ENCODE measurements around the gene KCNK10. TPM values are rescaled to one million over a fixed set of nuclear protein-coding genes. Genes with fewer than 3 reads are reported as not detected.

The KCNK10 gene, protein sequence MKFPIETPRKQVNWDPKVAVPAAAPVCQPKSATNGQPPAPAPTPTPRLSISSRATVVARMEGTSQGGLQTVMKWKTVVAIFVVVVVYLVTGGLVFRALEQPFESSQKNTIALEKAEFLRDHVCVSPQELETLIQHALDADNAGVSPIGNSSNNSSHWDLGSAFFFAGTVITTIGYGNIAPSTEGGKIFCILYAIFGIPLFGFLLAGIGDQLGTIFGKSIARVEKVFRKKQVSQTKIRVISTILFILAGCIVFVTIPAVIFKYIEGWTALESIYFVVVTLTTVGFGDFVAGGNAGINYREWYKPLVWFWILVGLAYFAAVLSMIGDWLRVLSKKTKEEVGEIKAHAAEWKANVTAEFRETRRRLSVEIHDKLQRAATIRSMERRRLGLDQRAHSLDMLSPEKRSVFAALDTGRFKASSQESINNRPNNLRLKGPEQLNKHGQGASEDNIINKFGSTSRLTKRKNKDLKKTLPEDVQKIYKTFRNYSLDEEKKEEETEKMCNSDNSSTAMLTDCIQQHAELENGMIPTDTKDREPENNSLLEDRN
- total RNA-seq = under 1 TPM in 2 of 6 donors, not detected in 4; 0.13 to 0.30 TPM

DNA sequence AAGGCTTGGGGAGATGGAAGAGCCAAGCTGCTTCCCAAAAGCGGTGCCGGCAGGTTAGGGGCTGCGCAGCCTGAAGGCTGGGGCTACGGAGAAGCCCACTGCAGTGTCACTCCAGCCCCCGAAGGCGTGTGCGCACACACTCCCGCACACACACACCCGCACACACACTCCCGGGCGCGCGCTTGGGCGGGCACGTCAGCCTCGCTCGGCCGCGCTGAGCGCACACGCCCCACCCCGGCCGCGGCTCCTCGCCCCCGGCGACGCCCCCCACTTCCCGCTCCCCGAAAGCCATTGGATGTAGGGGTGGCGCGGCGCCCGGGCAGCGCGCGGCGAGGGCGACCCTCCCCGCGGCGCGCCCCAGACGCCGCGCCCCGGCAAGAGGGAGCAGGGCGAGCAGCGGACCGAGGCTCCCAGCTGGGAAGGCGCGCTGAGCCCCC lies at the start of gene KCNK10:
Gene KCNK10 (minus strand): TSS at position 184 of the 437 bp plus-strand sequence. CDS start 471 bp downstream, outside the sequence.
- H3K9me3 ChIP-seq = no peaks in the 10 kb centered on the region
- peaks cover 0 to 29% (median 13%) of the 10 kb centered on the region in 4 donors for H3K4me1 ChIP-seq
- peaks cover 0 to 32% (median 15%) of the 10 kb centered on the region in 4 donors for H3K27me3 ChIP-seq
- WGBS, 2 donors = 0 to 1% methylated on average over 25 to 41 of the region's 52 CpGs
- TF ChIP-seq, protein P1, sequence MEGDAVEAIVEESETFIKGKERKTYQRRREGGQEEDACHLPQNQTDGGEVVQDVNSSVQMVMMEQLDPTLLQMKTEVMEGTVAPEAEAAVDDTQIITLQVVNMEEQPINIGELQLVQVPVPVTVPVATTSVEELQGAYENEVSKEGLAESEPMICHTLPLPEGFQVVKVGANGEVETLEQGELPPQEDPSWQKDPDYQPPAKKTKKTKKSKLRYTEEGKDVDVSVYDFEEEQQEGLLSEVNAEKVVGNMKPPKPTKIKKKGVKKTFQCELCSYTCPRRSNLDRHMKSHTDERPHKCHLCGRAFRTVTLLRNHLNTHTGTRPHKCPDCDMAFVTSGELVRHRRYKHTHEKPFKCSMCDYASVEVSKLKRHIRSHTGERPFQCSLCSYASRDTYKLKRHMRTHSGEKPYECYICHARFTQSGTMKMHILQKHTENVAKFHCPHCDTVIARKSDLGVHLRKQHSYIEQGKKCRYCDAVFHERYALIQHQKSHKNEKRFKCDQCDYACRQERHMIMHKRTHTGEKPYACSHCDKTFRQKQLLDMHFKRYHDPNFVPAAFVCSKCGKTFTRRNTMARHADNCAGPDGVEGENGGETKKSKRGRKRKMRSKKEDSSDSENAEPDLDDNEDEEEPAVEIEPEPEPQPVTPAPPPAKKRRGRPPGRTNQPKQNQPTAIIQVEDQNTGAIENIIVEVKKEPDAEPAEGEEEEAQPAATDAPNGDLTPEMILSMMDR (IDR thresholded peaks at IDR 0.05) = no peak
- TF ChIP-seq POLR2AphosphoS5 (IDR thresholded peaks at IDR 0.05) (no peak), EP300 (IDR thresholded peaks at IDR 0.05) (no peak), POLR2A (IDR thresholded peaks at IDR 0.05) (no peak)
- no peaks in the 10 kb centered on the region for H3K36me3 ChIP-seq
- peak within 1 kb of the TSS in 3 of 4 donors; percentile 33 to 38 (median 35) for H3K4me3 ChIP-seq
- H3K27ac ChIP-seq = no peak within 1 kb of the TSS
- no peak for ATAC-seq (ENCODE audit: low FRiP score in 2 of 2)
- DNase-seq = no peak

DNA sequence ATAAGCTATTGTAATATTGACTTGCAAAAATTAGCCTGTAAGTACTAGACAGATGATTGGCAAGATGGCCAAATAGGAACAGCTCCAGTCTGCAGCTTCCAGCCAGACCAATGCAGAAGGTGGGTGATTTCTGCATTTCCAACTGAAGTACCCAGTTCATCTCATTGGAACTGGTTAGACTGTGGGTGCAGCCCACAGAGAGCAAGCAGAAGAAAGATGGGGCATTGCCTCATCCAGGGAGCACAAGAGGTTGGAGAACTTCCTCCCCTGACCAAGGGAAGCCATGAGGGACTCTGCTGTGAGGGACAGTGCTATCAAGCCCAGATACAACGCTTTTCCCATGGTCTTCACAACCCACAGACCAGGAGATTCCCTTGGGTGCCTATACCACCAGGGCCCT lies 46.4 kb upstream of the KCNK10 start:
- 40 to 73% methylated on average over 1 of the region's 1 CpG for WGBS, 2 donors
- no peaks in the 10 kb centered on the region for H3K36me3 ChIP-seq
- no peak overlapping the region for H3K27ac ChIP-seq
- no peak overlapping the region for H3K4me3 ChIP-seq
- ATAC-seq (ENCODE audit: low FRiP score in 2 of 2) (no peak), DNase-seq (no peak)
- TF ChIP-seq EP300 (IDR thresholded peaks at IDR 0.05) (no peak), POLR2A (IDR thresholded peaks at IDR 0.05) (no peak), POLR2AphosphoS5 (IDR thresholded peaks at IDR 0.05) (no peak)
- TF ChIP-seq, protein P1 (IDR thresholded peaks at IDR 0.05) = no peak
- no peaks in the 10 kb centered on the region for H3K9me3 ChIP-seq
- H3K4me1 ChIP-seq = no peaks in the 10 kb centered on the region
- no peaks in the 10 kb centered on the region for H3K27me3 ChIP-seq

DNA sequence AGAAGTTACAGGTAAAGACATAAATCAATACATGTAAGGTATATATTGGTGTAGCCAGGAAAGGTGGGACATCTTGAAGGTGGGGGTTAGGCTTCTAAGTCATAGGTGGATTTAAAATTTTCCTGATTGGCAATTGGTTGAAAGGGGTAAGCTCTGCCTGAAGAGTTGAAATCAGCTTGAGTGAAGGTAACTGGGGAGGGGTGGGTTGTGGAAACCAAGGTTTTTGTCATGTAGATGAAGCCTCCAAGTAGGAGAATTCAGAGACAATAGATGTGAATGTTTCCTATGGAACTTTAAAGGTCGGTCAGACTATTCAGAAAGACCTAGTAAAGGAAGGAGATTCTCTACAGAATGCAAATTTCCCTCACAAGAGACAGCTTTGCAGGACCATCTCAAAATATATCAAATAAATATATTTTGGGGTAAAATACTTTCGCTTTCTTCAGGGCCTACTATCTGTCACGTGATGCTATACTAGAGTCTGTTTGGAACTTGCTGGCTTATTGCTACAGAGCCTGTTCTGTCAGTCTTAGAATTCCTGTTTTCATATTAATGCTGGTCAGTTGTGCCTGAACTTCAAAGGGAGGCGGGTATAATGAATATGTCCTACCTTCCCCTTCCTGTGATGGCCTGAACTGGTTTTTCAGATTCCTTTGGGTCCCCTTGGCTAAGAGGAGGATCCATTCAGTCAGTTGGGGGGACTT lies 41.8 kb upstream of the KCNK10 start:
- Histone ChIP-seq H3K27ac (no peak overlapping the region), H3K36me3 (no peaks in the 10 kb centered on the region), H3K27me3 (no peaks in the 10 kb centered on the region), H3K4me1 (no peaks in the 10 kb centered on the region), H3K9me3 (no peaks in the 10 kb centered on the region), H3K4me3 (no peak overlapping the region)
- DNase-seq = no peak
- WGBS, 2 donors = 66 to 76% methylated on average over 4 of the region's 4 CpGs
- TF ChIP-seq POLR2A (IDR thresholded peaks at IDR 0.05) (no peak), EP300 (IDR thresholded peaks at IDR 0.05) (no peak), POLR2AphosphoS5 (IDR thresholded peaks at IDR 0.05) (no peak)
- TF ChIP-seq, protein P1 (IDR thresholded peaks at IDR 0.05) = no peak
- no peak for ATAC-seq (ENCODE audit: low FRiP score in 2 of 2)

DNA sequence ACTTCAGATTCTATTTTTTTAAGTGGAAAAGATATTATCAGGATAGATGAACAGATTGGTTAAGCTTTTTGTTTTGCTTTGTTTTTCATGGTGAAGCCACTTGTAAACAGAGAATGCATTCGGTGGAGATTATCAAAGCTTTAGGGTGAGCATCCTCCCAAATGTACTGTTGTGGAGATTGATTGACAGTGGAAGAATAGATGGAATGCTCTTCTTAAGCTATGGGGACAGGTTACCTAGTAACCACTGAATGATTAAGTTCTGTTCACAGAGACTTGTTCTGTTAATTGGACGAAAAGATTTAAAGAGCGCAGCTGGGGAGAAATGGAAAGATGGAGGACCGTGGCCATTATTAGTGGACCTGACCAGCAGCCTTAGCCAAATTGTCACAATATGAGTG lies 40.6 kb upstream of the KCNK10 start:
- WGBS, 2 donors = 78 to 81% methylated on average over 4 of the region's 4 CpGs
- ATAC-seq (ENCODE audit: low FRiP score in 2 of 2) = no peak

More for the DNA sequence above, 40.6 kb upstream of the KCNK10 start:
- no peaks in the 10 kb centered on the region for H3K36me3 ChIP-seq
- H3K27me3 ChIP-seq = no peaks in the 10 kb centered on the region
- H3K27ac ChIP-seq = no peak overlapping the region
- H3K9me3 ChIP-seq = no peaks in the 10 kb centered on the region
- no peak for DNase-seq
- no peak for TF ChIP-seq POLR2AphosphoS5 (IDR thresholded peaks at IDR 0.05)
- no peak for TF ChIP-seq EP300 (IDR thresholded peaks at IDR 0.05)
- TF ChIP-seq POLR2A (IDR thresholded peaks at IDR 0.05) = no peak
- TF ChIP-seq, protein P1 (IDR thresholded peaks at IDR 0.05) = no peak
- H3K4me3 ChIP-seq = no peak overlapping the region
- H3K4me1 ChIP-seq = no peaks in the 10 kb centered on the region
